Measurements from ENCODE around the gene TAF1B.

The TAF1B gene

GRCh38 chr2:9889812-9890261, 46.6 kb downstream of the TAF1B start:
- Histone ChIP-seq H3K36me3 (ENCODE audit: control insufficient read depth, insufficient read depth, low read length) (peaks cover 19% of the 10 kb centered on the region), H3K9ac (ENCODE audit: low read depth, low read length) (no peak overlapping the region), H3K27ac (ENCODE audit: low read depth, low read length) (peak overlapping the region; percentile 22), H3K9me3 (ENCODE audit: control insufficient read depth, insufficient read depth, low read length) (peaks cover 3% of the 10 kb centered on the region; the same call in 1 of the 2 replicates), H3K4me3 (ENCODE audit: low read depth, low read length) (no peak overlapping the region), H3K4me1 (ENCODE audit: control insufficient read depth, insufficient read depth, low read length) (no peaks in the 10 kb centered on the region), H3K27me3 (ENCODE audit: control insufficient read depth, insufficient read depth, low read length) (no peaks in the 10 kb centered on the region)

GRCh38 chr2:9892236-9892635, 49.0 kb downstream of the TAF1B start:
- Histone ChIP-seq H3K27me3 (ENCODE audit: control insufficient read depth, insufficient read depth, low read length) (no peaks in the 10 kb centered on the region), H3K36me3 (ENCODE audit: control insufficient read depth, insufficient read depth, low read length) (peaks cover 11% of the 10 kb centered on the region), H3K9ac (ENCODE audit: low read depth, low read length) (no peak overlapping the region), H3K4me3 (ENCODE audit: low read depth, low read length) (no peak overlapping the region), H3K27ac (ENCODE audit: low read depth, low read length) (no peak overlapping the region), H3K9me3 (ENCODE audit: control insufficient read depth, insufficient read depth, low read length) (peaks cover 2% of the 10 kb centered on the region; the same call in 1 of the 2 replicates), H3K4me1 (ENCODE audit: control insufficient read depth, insufficient read depth, low read length) (peaks cover 19% of the 10 kb centered on the region)

- Histone ChIP-seq H3K9me3 (ENCODE audit: control insufficient read depth, insufficient read depth, low read length) (no peaks in the 10 kb centered on the region), H3K27me3 (ENCODE audit: control insufficient read depth, insufficient read depth, low read length) (no peaks in the 10 kb centered on the region), H3K36me3 (ENCODE audit: control insufficient read depth, insufficient read depth, low read length) (peaks cover 8% of the 10 kb centered on the region; the same call in 1 of the 2 replicates), H3K9ac (ENCODE audit: low read depth, low read length) (no peak overlapping the region; the same call in 1 of the 2 replicates), H3K27ac (ENCODE audit: low read depth, low read length) (peak overlapping the region; percentile 39), H3K4me3 (ENCODE audit: low read depth, low read length) (no peak overlapping the region), H3K4me1 (ENCODE audit: control insufficient read depth, insufficient read depth, low read length) (peaks cover 32% of the 10 kb centered on the region)
Observed at GRCh38 chr2:9895669-9896590, 52.7 kb downstream of the TAF1B start.

GRCh38 chr2:9897331-9897737, 54.1 kb downstream of the TAF1B start:
- Histone ChIP-seq H3K27ac (ENCODE audit: low read depth, low read length) (peak overlapping the region; percentile 78), H3K27me3 (ENCODE audit: control insufficient read depth, insufficient read depth, low read length) (no peaks in the 10 kb centered on the region)

GRCh38 chr2:9897846-9898245, 54.6 kb downstream of the TAF1B start:
- peak overlapping the region; percentile 78 for H3K27ac ChIP-seq (ENCODE audit: low read depth, low read length)
- no peaks in the 10 kb centered on the region for H3K9me3 ChIP-seq (ENCODE audit: control insufficient read depth, insufficient read depth, low read length)
- no peak overlapping the region for H3K9ac ChIP-seq (ENCODE audit: low read depth, low read length)

More at GRCh38 chr2:9897331-9897737, 54.1 kb downstream of the TAF1B start:
- peak overlapping the region; percentile 38; the same call in 1 of the 2 replicates for H3K4me3 ChIP-seq (ENCODE audit: low read depth, low read length)
- H3K9me3 ChIP-seq (ENCODE audit: control insufficient read depth, insufficient read depth, low read length), result no peaks in the 10 kb centered on the region
- H3K4me1 ChIP-seq (ENCODE audit: control insufficient read depth, insufficient read depth, low read length), result peaks cover 32% of the 10 kb centered on the region
- peaks cover 3% of the 10 kb centered on the region; the same call in 1 of the 2 replicates for H3K36me3 ChIP-seq (ENCODE audit: control insufficient read depth, insufficient read depth, low read length)
- no peak overlapping the region for H3K9ac ChIP-seq (ENCODE audit: low read depth, low read length)

GRCh38 chr2:9905413-9905812, 62.1 kb downstream of the TAF1B start:
- Histone ChIP-seq H3K27ac (ENCODE audit: low read depth, low read length) (no peak overlapping the region), H3K4me1 (ENCODE audit: control insufficient read depth, insufficient read depth, low read length) (no peaks in the 10 kb centered on the region)

More at GRCh38 chr2:9897846-9898245, 54.6 kb downstream of the TAF1B start:
- Histone ChIP-seq H3K27me3 (ENCODE audit: control insufficient read depth, insufficient read depth, low read length) (no peaks in the 10 kb centered on the region), H3K4me1 (ENCODE audit: control insufficient read depth, insufficient read depth, low read length) (peaks cover 32% of the 10 kb centered on the region), H3K36me3 (ENCODE audit: control insufficient read depth, insufficient read depth, low read length) (no peaks in the 10 kb centered on the region), H3K4me3 (ENCODE audit: low read depth, low read length) (peak overlapping the region; percentile 38; the same call in 1 of the 2 replicates)

GRCh38 chr2:9907402-9907801, 64.1 kb downstream of the TAF1B start:
- peaks cover 24% of the 10 kb centered on the region; the same call in 1 of the 2 replicates for H3K36me3 ChIP-seq (ENCODE audit: control insufficient read depth, insufficient read depth, low read length)
- no peaks in the 10 kb centered on the region for H3K27me3 ChIP-seq (ENCODE audit: control insufficient read depth, insufficient read depth, low read length)
- H3K9me3 ChIP-seq (ENCODE audit: control insufficient read depth, insufficient read depth, low read length), result no peaks in the 10 kb centered on the region
- no peak overlapping the region for H3K9ac ChIP-seq (ENCODE audit: low read depth, low read length)
- no peak overlapping the region for H3K27ac ChIP-seq (ENCODE audit: low read depth, low read length)
- no peaks in the 10 kb centered on the region for H3K4me1 ChIP-seq (ENCODE audit: control insufficient read depth, insufficient read depth, low read length)
- H3K4me3 ChIP-seq (ENCODE audit: low read depth, low read length), result no peak overlapping the region

More at GRCh38 chr2:9905413-9905812, 62.1 kb downstream of the TAF1B start:
- no peaks in the 10 kb centered on the region for H3K27me3 ChIP-seq (ENCODE audit: control insufficient read depth, insufficient read depth, low read length)
- no peak overlapping the region for H3K4me3 ChIP-seq (ENCODE audit: low read depth, low read length)
- no peaks in the 10 kb centered on the region for H3K9me3 ChIP-seq (ENCODE audit: control insufficient read depth, insufficient read depth, low read length)
- peaks cover 11% of the 10 kb centered on the region; the same call in 1 of the 2 replicates for H3K36me3 ChIP-seq (ENCODE audit: control insufficient read depth, insufficient read depth, low read length)
- H3K9ac ChIP-seq (ENCODE audit: low read depth, low read length), result no peak overlapping the region

- no peak overlapping the region for H3K9ac ChIP-seq (ENCODE audit: low read depth, low read length)
- H3K36me3 ChIP-seq (ENCODE audit: control insufficient read depth, insufficient read depth, low read length), result peaks cover 36% of the 10 kb centered on the region
- no peaks in the 10 kb centered on the region for H3K9me3 ChIP-seq (ENCODE audit: control insufficient read depth, insufficient read depth, low read length)
- H3K27me3 ChIP-seq (ENCODE audit: control insufficient read depth, insufficient read depth, low read length), result no peaks in the 10 kb centered on the region
- no peak overlapping the region for H3K27ac ChIP-seq (ENCODE audit: low read depth, low read length)
- no peak overlapping the region for H3K4me3 ChIP-seq (ENCODE audit: low read depth, low read length)
- H3K4me1 ChIP-seq (ENCODE audit: control insufficient read depth, insufficient read depth, low read length), result no peaks in the 10 kb centered on the region
Observed at GRCh38 chr2:9908639-9909038, 65.4 kb downstream of the TAF1B start.

- Histone ChIP-seq H3K9ac (ENCODE audit: low read depth, low read length) (no peak overlapping the region), H3K27me3 (ENCODE audit: control insufficient read depth, insufficient read depth, low read length) (no peaks in the 10 kb centered on the region)
Observed at GRCh38 chr2:9909106-9909505, 65.8 kb downstream of the TAF1B start.

GRCh38 chr2:9910699-9911098, 67.4 kb downstream of the TAF1B start:
- Histone ChIP-seq H3K27me3 (ENCODE audit: control insufficient read depth, insufficient read depth, low read length) (no peaks in the 10 kb centered on the region), H3K27ac (ENCODE audit: low read depth, low read length) (no peak overlapping the region), H3K9ac (ENCODE audit: low read depth, low read length) (no peak overlapping the region), H3K36me3 (ENCODE audit: control insufficient read depth, insufficient read depth, low read length) (peaks cover 45% of the 10 kb centered on the region), H3K9me3 (ENCODE audit: control insufficient read depth, insufficient read depth, low read length) (no peaks in the 10 kb centered on the region), H3K4me3 (ENCODE audit: low read depth, low read length) (no peak overlapping the region), H3K4me1 (ENCODE audit: control insufficient read depth, insufficient read depth, low read length) (no peaks in the 10 kb centered on the region)

More at GRCh38 chr2:9909106-9909505, 65.8 kb downstream of the TAF1B start:
- Histone ChIP-seq H3K4me3 (ENCODE audit: low read depth, low read length) (no peak overlapping the region), H3K27ac (ENCODE audit: low read depth, low read length) (no peak overlapping the region), H3K9me3 (ENCODE audit: control insufficient read depth, insufficient read depth, low read length) (no peaks in the 10 kb centered on the region), H3K4me1 (ENCODE audit: control insufficient read depth, insufficient read depth, low read length) (no peaks in the 10 kb centered on the region), H3K36me3 (ENCODE audit: control insufficient read depth, insufficient read depth, low read length) (peaks cover 41% of the 10 kb centered on the region)

- Histone ChIP-seq H3K4me1 (ENCODE audit: control insufficient read depth, insufficient read depth, low read length) (no peaks in the 10 kb centered on the region), H3K27me3 (ENCODE audit: control insufficient read depth, insufficient read depth, low read length) (no peaks in the 10 kb centered on the region), H3K36me3 (ENCODE audit: control insufficient read depth, insufficient read depth, low read length) (peaks cover 54% of the 10 kb centered on the region), H3K27ac (ENCODE audit: low read depth, low read length) (no peak overlapping the region), H3K9ac (ENCODE audit: low read depth, low read length) (no peak overlapping the region), H3K9me3 (ENCODE audit: control insufficient read depth, insufficient read depth, low read length) (no peaks in the 10 kb centered on the region), H3K4me3 (ENCODE audit: low read depth, low read length) (no peak overlapping the region)
Observed at GRCh38 chr2:9912468-9912867, 69.2 kb downstream of the TAF1B start.
